K562 (cell line): ENCODE results near the gene SV2C. TPM values are rescaled to one million over a fixed set of nuclear protein-coding genes. Genes with fewer than 3 reads are reported as not detected.

Experiments
- BACH1 ChIP-seq: fragments of 200-800 bp; sonication (Bioruptor generic); IDR thresholded peaks from 2 replicates; pipeline ENCODE4 v1.6.1; 2016; ENCODE audit warnings: missing genetic modification characterization, missing compliant biosample characterization
- CBFA2T2 ChIP-seq: fragments of 450-650 bp; conservative IDR thresholded peaks from 2 replicates; pipeline ENCODE4 v1.6.1; 2017; ENCODE audit warnings: mild to moderate bottlenecking
- GABPB2 ChIP-seq: fragments of 250-450 bp; sonication (Bioruptor Pico); conservative IDR thresholded peaks from 2 replicates; pipeline ENCODE4 v1.5.1; 2021; ENCODE audit warnings: mild to moderate bottlenecking
- PBX2 ChIP-seq, 2 experiments: IDR thresholded peaks in 1 of 2; conservative IDR thresholded peaks in 1 of 2; 2 replicates each; pipeline ENCODE4 v1.6.1; 2016; ENCODE audit warnings: low read depth in 2 of 2, mild to moderate bottlenecking in 1 of 2, missing compliant biosample characterization in 1 of 2, missing genetic modification characterization in 1 of 2, moderate library complexity in 1 of 2
- RERE ChIP-seq: sonication (generic); formaldehyde crosslinking; IDR thresholded peaks from 2 replicates; pipeline ENCODE4 v1.8.0; 2023; ENCODE audit warnings: missing genetic modification reagents, mild to moderate bottlenecking, borderline replicate concordance
- SRF ChIP-seq, 2 experiments: fragments of 250-450, 450-650 bp in 1 of 2; sonication (Bioruptor Pico) in 1 of 2; sonication (generic) in 1 of 2; formaldehyde crosslinking; IDR thresholded peaks; 2 replicates each; pipeline versions ENCODE4 v1.5.0 to v1.5.1; 2020 to 2022; ENCODE audit warnings: mild to moderate bottlenecking in 1 of 2, missing genetic modification reagents in 1 of 2
- TSC22D4 ChIP-seq: fragments of 450-650 bp; IDR thresholded peaks from 2 replicates; pipeline ENCODE4 v1.6.1; 2016; ENCODE audit warnings: missing genetic modification characterization, missing biosample characterization, control low read depth
- TSHZ1 ChIP-seq: fragments of 250-450 bp; sonication (Bioruptor Pico); IDR thresholded peaks from 2 replicates; pipeline ENCODE4 v1.4.0; 2020; ENCODE audit warnings: mild to moderate bottlenecking, moderate library complexity
- ZNF175 ChIP-seq: fragments of 200-800 bp; sonication (Bioruptor generic); IDR thresholded peaks from 2 replicates; pipeline ENCODE4 v1.6.1; 2016; ENCODE audit warnings: low read depth, mild to moderate bottlenecking, missing genetic modification characterization, missing compliant biosample characterization
- ZNF408 ChIP-seq: fragments of 250-450 bp; sonication (Bioruptor Pico); IDR thresholded peaks from 2 replicates; pipeline ENCODE4 v1.4.0; 2020; ENCODE audit warnings: low read depth, mild to moderate bottlenecking, moderate library complexity
- polyA plus RNA-seq, 8 experiments: library from polyadenylated mRNA; depleted of rRNA in 4 of 8; stranded (reverse) in 5 of 8; unstranded in 3 of 8; fragments of >200 nt; fragmentation: Nextera tagmentation in 2 of 8; fragmentation: Illumina TruSeq in 1 of 8; extraction: Ambion mirVana in 2 of 8; extraction: Trizol in 1 of 8; gene quantifications; 2 replicates each; pipeline versions ENCODE4 v1.2.1 to v1.2.3, GENCODE V29; 2011 to 2014; ENCODE audit warnings: inconsistent platforms in 1 of 8, missing spikeins in 1 of 8
- total RNA-seq, 7 experiments: library from RNA; depleted of rRNA in 6 of 7; stranded (reverse); fragments of >200 nt in 6 of 7; fragmentation: Illumina TruSeq in 2 of 7; extraction: Trizol in 2 of 7; gene quantifications; 2 replicates each; pipeline versions ENCODE4 v1.2.1 to v1.2.3, GENCODE V29; 2011 to 2021; ENCODE audit warnings: low replicate concordance in 1 of 7
- TF ChIP-seq, protein P1 (sequence below), 2 experiments: fragments of 450-650 bp; IDR thresholded peaks; 2 replicates each; pipeline ENCODE4 v1.6.1; 2016
- TF ChIP-seq, protein P2 (sequence below): sonication (generic); formaldehyde crosslinking; IDR thresholded peaks from 2 replicates; pipeline ENCODE4 v1.8.0; 2022; ENCODE audit warnings: mild to moderate bottlenecking, missing genetic modification reagents

Gene SV2C
- total and polyA plus RNA-seq, 9 of the 15 experiments (the other 6 are each of a cell fraction or from before 2014, with no cell fraction given), result 0.05 TPM; not detected in 8

GRCh38 chr5:76319673-76320072, 236.5 kb downstream of the SV2C start (continued):
- no peak for TF ChIP-seq TSHZ1
- peak; percentile 92 for TF ChIP-seq CBFA2T2
- TF ChIP-seq ZNF175 (CRISPR knock-in tag), result no peak
- TF ChIP-seq ZNF408 (CRISPR knock-in tag), result no peak
- no peak for TF ChIP-seq GABPB2 (CRISPR knock-in tag)
- TF ChIP-seq PBX2 (CRISPR knock-in tag; IDR thresholded peaks at IDR 0.05; ENCODE audit: low read depth), result no peak
- peak; percentile 90 for TF ChIP-seq PBX2 (tag; conservative IDR thresholded peaks at IDR 0.05; ENCODE audit: low read depth)
- no peak for TF ChIP-seq RERE (CRISPR knock-in tag)
- TF ChIP-seq TSC22D4 (tag), result no peak
- TF ChIP-seq, protein P1, sequence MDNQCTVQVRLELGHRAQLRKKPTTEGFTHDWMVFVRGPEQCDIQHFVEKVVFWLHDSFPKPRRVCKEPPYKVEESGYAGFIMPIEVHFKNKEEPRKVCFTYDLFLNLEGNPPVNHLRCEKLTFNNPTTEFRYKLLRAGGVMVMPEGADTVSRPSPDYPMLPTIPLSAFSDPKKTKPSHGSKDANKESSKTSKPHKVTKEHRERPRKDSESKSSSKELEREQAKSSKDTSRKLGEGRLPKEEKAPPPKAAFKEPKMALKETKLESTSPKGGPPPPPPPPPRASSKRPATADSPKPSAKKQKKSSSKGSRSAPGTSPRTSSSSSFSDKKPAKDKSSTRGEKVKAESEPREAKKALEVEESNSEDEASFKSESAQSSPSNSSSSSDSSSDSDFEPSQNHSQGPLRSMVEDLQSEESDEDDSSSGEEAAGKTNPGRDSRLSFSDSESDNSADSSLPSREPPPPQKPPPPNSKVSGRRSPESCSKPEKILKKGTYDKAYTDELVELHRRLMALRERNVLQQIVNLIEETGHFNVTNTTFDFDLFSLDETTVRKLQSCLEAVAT (IDR thresholded peaks at IDR 0.05), result 0 out of 4 replicates have a peak, but pooled peaks of 1 of the 2 experiments have one; percentile 44
- TF ChIP-seq, protein P2, sequence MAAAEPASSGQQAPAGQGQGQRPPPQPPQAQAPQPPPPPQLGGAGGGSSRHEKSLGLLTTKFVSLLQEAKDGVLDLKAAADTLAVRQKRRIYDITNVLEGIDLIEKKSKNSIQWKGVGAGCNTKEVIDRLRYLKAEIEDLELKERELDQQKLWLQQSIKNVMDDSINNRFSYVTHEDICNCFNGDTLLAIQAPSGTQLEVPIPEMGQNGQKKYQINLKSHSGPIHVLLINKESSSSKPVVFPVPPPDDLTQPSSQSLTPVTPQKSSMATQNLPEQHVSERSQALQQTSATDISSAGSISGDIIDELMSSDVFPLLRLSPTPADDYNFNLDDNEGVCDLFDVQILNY (CRISPR knock-in tag), result no peak
- no peak for TF ChIP-seq SRF (CRISPR knock-in tag; IDR thresholded peaks at IDR 0.05)
- TF ChIP-seq BACH1 (tag), result no peak
